GM19099 (cell line): ENCODE measurements around the gene GAB3.

Source experiments
- POLR2A ChIP-seq: IDR thresholded peaks from 3 replicates; pipeline ENCODE4 v1.6.1; 2011; ENCODE audit warnings: low read depth; ENCODE audit not compliant: insufficient read length; ENCODE audit errors: extremely low read depth

The GAB3 gene

DNA sequence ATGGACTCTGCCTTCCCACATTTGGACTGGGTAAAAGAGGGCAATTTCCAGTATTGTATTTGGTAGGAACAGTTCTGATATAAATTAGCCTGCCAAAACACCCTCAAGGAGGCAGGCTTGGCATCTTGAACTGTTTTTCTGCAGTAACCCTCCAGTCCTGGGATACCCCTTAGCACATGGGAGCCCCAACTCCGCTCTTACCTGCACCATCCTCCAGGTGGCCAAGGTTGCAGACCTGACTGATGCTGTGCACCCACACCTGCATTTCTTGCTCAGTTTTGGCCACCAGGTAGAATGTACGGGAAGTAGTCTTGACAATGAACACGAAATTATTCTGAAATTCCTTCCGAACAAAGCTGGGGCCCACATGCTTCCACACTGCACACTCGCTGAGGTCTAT, 35.1 kb downstream of the GAB3 start:
- TF ChIP-seq POLR2A = no peak

DNA sequence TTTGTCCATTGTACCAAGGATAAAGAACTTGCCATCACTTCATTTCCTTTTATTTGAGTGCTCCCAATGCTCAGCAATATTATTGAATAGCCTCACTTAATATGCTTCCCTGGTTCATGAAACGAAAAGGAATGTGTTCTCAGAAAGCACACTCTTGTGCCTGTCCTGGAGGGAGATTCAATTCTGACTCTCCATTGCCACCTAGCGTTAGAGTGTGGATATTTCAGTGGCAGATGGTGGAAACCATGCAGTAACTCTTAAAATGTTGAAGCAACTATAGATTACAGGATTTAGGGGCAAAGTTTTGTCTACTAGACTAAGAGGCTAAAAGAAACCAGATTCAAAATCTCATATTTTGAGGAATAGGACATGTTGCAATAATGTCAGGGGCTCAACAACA, 36.0 kb downstream of the GAB3 start:
- no peak for TF ChIP-seq POLR2A

GRCh38 chrX:154712781-154713740, 37.8 kb downstream of the GAB3 start:
- no peak for TF ChIP-seq POLR2A

GRCh38 chrX:154711264-154711663, 39.6 kb downstream of the GAB3 start:
- no peak for TF ChIP-seq POLR2A

GRCh38 chrX:154710309-154710708, 40.6 kb downstream of the GAB3 start:
- TF ChIP-seq POLR2A = no peak

DNA sequence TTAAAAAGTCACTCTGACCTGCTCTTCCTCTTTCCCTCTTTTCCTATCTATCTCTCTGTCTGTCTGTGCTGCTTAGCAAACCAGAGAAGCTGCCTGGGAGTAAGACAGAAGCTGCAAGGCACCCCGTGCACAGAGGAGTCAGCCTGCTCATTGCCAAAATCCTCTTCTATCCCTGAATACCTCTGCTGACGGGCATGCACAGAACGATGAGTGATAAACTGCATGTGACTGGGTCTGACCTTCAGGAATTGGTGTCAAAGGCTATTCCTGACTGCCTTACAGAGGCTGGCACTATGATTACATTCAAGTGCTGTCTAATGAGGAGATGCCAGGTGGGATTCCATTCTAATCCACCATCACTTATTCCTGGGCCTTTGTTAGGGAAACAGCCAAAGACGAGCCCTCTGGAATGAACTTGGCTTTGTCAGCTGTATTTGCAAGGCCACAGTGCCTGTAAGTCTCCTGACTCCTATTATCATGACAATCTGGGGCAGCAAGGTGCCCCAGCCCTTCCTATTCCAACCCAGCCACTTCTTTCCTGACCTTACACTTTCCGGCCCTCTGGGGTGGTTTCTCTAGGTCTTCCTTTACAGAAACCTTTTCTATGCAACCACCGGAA, 52.1 kb downstream of the GAB3 start:
- no peak for TF ChIP-seq POLR2A

GRCh38 chrX:154696676-154697045, 54.2 kb downstream of the GAB3 start:
- TF ChIP-seq POLR2A = no peak

GRCh38 chrX:154695911-154696675, 54.8 kb downstream of the GAB3 start:
- no peak for TF ChIP-seq POLR2A

DNA sequence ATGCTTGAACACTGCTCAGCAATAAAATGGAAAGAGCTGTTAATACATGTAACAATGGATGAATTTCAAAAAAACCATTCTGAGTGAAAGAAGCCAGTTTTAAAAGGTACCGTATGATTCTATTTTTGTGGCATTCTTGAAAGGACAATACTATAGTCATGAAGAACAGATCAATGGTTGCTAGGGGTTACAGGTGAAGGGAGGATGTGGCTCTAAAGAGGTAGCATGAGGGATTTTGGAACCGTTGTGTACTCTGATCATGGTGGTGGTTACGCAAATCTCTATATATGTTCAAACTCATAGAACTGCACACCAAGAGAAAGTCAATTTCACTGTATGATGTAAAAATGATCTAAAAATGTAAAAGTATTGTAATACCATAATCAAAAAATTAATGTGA, 57.5 kb downstream of the GAB3 start:
- no peak for TF ChIP-seq POLR2A

DNA sequence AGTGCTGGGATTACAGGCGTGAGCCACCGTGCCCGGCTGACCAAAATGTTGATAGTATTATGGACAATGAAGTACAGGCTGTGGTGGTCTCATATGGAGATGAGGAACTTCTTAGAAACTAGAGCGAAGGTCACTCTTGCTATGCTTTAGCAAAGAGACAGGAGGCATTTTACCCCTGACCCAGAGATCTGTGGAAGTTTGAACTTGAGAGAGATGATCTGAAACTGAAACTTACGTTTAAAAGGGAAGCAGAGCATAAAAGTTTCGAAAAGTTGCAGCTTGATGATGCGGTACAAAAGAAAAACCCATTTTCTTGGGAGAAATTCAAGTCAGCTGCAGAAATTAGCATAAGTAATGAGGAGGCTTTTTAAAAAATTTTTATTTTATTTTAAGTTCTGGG, 89.0 kb downstream of the GAB3 start:
- no peak for TF ChIP-seq POLR2A

GRCh38 chrX:154661170-154661569, 89.7 kb downstream of the GAB3 start:
- no peak for TF ChIP-seq POLR2A

DNA sequence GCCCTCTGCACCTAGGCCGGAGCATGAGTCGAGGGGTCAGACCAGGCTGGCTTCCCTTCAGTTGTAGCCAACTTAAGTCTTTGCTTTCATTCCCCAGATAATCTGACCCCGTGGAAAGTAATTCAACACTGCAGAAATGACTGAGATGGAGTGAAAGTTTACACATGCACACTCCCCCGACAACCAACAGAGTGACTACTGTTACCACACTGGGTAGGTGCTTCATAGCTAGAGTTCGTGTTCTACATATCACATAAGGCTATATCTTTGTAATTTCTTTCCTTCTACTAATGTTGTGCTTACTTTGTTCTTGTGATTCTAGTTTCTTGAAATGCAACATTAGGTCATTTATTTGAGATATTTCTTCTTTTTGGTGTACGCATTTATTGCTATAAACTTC, 90.3 kb downstream of the GAB3 start:
- no peak for TF ChIP-seq POLR2A

DNA sequence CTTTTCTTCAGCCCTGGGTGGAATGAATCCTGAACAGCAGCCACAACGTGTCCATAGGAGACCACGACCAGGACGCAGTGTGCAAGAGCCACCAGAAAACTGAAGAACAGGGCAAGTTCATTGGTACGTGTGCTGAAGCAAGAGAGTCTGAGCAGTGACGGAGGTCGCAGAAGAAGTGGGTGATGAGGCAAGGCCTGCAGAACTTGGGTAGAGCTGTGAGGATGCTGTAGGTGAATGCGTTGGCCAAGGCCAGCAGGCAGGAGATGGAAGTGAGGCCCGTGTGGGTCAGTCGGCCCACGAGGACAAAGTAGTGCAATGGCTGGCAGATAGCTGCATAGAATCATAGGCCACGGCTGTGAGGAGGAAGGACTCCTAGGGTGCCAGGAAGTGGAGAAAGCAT, 91.9 kb downstream of the GAB3 start:
- no peak for TF ChIP-seq POLR2A

GRCh38 chrX:154658187-154658586, 92.7 kb downstream of the GAB3 start:
- TF ChIP-seq POLR2A = no peak

DNA sequence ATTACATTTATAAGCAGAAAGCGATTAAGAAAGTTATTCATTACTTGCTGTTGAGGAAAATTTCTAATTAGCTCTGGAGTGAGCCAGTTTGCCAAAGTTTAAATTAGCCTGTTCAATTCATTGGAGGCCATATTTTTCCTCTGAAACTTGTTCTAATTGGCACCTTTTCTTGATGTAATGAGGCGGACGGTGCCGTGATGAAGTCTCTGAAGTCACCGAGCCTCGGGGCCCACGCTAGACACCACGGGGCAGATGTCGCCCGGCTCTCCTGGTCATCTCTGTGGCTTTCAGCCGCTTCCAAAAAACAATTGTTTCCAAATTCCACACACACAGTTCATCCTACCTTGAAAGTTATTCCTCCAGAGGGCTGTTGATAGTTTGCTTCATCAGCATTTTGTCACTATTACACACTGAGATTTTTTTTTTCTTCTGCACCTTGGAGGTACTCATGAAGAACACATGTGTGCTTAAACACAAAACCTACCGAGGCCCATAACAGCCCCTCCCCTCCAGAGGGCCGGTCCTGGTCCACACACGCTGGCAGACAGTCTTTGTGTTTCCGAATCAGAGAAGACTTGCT, 93.6 kb downstream of the GAB3 start:
- TF ChIP-seq POLR2A = no peak
